ENCODE results near the gene NOTCH4.
"Not testable (repeated sequence)": the region's sequence is repeated elsewhere in the genome, so short reads cannot be mapped to it uniquely, and the experiment has no call there.

Gene NOTCH4

DNA sequence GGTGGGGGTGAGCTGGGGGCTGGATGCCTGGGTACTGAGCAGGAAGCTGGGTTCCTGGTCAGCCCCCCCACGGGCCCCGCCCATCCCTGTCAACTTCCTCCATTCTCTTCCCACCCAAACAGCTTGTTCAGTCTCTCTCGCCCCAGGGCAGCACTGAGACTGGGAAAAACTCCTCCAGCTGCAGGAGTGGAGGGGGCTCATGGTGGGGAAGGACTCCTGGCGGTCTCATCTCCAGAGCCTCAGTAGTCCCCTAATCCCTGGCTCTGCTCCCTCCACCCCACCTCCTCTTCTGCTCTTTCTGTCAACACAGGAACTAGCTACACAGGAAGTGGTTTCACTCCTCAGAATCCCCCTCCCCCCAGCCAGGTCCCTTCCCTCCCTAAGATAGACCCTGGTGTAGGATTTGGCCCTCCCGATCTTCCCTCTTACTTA lies 31.2 kb downstream of the NOTCH4 start, which contains the start of gene GPSM3:
Gene GPSM3 (minus strand): TSS at position 36 of the 432 bp plus-strand sequence. CDS start 130 bp downstream, outside the sequence.
- DNase-seq = no peak

DNA sequence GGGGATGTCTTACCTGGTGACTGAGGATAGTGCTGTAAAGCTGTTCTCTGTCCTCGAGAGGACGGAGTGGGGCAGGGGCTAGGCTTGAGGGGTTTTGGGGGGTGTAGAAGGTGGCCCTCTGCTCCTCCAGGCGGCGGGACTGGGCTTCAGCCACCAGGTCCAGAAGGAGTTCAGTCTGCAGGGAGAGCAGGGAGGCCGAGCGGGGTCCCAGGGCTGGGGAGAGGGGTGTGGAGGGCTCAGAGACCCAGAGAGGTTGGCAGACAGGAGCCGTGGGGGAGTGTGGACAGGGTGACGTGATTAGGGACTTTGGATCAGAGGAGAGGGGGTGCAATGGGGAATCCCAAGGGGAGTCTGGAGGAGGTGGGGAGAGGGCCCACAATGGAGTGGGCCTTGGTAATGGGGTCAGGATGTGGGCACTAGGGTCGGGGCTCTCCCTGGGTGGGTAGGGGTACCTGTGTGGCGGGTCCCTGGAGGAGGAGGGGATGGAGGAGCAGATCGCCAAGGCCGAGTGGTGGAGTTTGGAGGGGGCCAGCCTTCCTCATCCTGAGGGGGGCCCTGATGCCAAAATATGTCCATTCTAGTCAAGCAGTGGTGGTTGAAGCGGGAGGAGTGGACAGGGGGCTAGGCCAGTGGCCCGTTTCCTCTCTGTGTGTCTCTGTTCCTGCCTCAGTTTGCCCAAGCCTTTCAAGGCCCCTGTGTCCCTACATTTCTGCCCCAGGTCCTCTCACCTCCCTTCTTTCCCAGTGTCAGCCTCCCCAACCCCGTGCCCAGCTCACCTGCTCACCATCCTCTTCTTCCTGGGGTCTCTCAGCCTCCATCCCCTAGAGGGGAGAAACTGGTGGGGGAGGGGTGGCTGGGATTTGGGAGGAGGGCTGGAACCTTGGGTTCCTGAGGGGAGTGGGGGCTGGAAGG lies 31.9 kb downstream of the NOTCH4 start:
- DNase-seq = no peak

GRCh38 chr6:32190911-32191677 lies 32.8 kb downstream of the NOTCH4 start:
- DNase-seq = no peak

GRCh38 chr6:32190054-32190851 lies 33.6 kb downstream of the NOTCH4 start, which contains the start of gene PBX2:
PBX2 (minus strand) TSS chr6:32190202; CDS start chr6:32189915, 287 bp downstream.
- DNase-seq = peak; percentile 67

GRCh38 chr6:32189742-32190053 lies 34.2 kb downstream of the NOTCH4 start:
- DNase-seq = no peak

DNA sequence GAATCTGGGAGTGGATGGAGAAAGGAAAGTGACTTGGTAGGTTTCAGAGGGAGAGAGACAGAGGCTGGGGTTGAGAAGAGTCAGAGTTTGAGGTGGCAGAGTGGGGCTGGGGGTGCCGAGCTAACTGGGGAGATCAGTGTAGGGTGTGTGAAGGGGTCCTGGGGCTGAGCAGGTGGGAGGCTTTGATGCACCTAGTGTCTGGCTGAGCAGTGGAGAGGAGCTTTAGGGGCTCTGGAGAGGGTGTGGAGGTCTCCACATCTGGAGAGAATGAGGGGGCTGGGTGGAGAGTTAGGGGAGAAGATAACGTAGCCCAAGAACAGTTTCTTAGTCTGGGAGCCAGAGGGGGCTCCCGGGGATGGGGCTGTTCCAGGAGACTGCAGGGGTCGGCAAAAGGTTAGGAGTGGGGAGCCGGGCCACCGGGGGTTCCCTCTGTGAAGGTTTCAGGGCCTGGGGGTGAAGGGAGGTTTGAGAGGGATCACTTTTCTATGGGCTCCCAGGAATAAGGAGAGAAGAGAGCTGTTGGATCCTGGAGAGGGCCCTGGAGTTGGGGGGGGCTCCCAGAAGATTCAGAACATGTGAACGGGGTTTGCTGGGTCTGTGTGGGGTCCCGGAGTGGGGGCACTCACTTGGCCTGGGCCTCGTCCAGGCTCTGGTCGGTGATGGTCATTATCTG lies 34.7 kb downstream of the NOTCH4 start:
- no peak for DNase-seq

DNA sequence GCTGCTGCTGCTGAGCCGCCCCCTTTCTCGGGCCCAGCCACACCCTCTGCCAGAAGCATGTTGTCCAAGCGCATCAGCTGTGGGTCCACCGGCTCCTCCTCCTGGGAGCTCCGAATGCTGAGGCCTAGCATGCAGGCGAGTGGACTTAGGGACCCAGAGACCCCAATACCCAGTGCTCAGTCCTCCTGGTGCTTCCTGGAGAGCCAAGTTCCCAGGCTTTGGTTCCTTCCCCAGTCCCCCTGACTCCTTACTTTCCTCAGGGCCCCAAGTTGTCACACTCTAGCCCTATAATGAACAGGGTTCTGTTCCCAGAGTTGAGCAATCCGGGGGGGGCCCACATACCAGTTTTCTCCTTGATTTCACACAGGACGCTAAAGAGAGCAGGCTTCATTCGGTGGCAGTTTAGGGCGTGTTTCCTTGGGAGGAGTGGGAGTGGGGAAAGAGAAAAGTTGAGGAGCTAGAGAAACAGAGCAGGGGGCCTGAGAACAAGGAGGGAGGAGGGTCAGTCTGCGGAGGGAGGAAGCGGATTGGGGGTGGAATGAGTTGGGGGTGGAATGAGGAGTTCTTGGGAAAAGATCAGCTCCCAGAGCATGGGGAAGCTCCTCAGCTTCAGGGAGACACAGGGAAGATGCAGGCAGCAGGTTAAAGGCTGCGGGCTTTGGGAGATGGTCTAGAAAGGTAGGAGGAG lies 35.3 kb downstream of the NOTCH4 start:
- no peak for DNase-seq

- DNase-seq = not testable (repeated sequence)
Measured at GRCh38 chr6:32187725-32188380, 36.0 kb downstream of the NOTCH4 start.

DNA sequence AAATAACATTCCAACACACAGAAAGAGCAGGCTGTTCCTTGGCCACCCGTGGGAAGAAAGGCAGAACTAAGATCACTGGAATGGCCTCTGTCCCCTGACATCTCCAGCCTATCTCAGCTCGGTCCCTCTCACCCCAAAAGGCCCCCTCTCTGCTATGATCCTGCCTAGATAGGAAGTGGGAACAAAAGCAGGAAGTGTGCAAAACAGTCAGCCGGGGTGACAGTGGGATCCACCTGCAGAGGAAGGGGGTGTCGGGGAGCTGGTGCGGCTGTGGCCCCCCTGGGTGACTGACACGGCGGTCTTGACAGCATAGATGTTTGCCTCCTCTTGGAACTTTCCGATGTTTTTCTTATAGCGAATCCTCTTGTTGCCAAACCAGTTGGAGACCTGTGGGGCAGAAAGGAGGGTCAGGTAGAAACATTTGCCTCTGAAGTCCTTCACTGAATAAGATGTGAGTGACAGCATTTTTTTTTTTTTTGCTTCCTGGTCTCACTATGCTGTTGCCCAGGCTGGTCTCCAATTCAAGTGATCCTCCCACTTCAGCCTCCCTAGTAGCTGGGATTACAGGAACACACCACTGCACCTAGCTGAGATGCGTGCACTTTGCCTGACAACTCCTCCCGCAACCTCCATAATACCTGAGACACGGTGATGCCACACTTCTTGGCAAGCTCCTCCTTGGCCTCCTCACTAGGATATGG lies 36.7 kb downstream of the NOTCH4 start:
- no peak for DNase-seq

GRCh38 chr6:32186151-32186840 lies 37.6 kb downstream of the NOTCH4 start:
- not testable (repeated sequence) for DNase-seq

DNA sequence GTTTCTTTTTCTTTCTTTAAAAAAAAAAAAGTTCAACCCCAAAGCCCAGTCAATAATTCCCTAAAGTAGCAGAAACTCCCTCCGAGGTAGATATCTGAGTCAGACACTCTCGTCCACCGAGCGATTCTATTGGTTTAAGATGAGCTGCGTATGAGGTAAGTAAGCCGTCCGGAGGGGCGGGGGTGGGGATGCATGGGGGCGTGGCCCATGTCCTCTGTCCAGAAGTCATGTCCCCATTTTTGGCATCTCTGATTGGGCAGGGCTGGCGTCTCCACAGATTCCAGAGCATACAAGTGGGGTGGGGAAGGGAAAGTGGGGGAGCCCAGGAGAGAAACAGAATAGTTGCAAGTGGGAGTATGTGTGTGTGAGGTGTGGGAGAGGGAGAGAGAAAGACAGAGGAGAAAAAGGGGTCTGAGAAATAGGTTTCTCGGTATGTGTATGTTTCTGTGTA lies 38.2 kb downstream of the NOTCH4 start:
- peak; percentile 85 for DNase-seq

GRCh38 chr6:32184084-32184640 lies 39.7 kb downstream of the NOTCH4 start, which contains the start of gene AGER:
AGER (minus strand) TSS chr6:32184253; CDS start chr6:32184222, 31 bp downstream.
- DNase-seq = no peak

DNA sequence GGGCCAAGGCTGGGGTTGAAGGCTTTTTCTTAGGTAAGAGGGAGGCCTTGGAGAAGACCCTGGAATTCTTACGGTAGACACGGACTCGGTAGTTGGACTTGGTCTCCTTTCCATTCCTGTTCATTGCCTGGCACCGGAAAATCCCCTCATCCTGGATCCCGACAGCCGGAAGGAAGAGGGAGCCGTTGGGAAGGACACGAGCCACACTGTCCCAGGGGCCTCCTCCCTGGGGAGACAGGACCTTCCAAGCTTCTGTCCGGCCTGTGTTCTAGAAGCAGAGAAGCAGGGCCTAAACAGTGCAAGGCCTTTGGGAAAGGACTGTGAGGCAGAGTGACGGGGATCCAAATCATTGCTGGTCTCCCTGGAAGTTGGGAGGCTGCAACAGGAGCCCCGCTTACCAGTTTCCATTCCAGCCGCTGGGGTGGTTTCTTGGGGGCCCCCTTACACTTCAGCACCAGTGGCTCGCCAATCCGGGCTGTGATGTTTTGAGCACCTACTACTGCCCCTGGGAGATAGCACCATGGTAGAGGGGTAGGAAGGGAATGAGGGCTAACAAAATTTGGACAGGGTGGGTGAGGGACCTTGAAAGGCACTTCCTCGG lies 40.3 kb downstream of the NOTCH4 start:
- no peak for DNase-seq

DNA sequence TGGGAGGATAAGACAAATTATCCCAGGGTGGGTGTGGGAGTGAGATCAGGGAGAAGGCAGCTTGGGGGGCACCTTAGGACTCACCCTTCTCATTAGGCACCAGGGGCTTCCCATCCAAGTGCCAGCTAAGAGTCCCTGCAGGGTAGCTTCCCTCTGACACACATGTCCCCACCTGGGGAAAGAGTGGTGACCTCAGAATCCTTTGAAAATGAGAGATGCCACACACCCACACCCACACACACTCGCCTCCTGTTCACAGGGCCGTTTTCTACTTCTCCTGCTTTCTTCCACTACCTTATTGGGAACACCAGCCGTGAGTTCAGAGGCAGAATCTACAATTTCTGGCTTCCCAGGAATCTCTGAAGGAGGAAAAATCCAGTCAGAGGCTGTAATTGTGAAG lies 40.8 kb downstream of the NOTCH4 start:
- no peak for DNase-seq

DNA sequence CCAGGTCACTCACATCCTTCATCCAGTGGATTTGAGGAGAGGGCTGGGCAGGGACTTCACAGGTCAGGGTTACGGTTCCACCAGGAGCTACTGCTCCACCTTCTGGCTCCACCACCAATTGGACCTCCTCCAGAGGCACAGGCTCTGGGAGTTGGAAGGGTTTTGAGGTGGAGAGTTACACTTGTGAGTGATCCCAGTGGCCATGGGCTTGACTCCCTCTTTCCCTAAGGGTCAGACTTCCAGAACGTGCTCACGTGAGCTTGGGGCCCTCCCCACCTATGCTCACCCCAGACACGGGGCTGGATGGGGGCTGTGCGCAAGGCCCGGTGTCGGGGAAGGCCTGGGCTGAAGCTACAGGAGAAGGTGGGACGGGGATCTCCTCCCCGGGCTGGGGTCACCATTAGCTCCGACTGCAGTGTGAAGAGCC lies 41.3 kb downstream of the NOTCH4 start:
- DNase-seq = no peak

- no peak for DNase-seq
Measured at GRCh38 chr6:32181915-32182529, 41.8 kb downstream of the NOTCH4 start.

GRCh38 chr6:32181148-32181702 lies 42.6 kb downstream of the NOTCH4 start:
- DNase-seq = no peak
